Uterus (tissue), 2 donors: ENCODE data around the gene EVX1.

Experiments
- POLR2A ChIP-seq, 2 donors: fragments of 450-650 bp; IDR thresholded peaks; one replicate each; pipeline ENCODE4 v1.6.1; 2016; ENCODE audit warnings: antibody characterized with exemption in 2 of 2, mild to moderate bottlenecking in 1 of 2, moderate library complexity in 1 of 2
- TF ChIP-seq, protein P1 (sequence below), 4 experiments: fragments of 200-600 bp in 2 of 4; fragments of 450-650 bp in 2 of 4; sonication (generic) in 2 of 4; IDR thresholded peaks; one replicate each; pipeline ENCODE4 v1.5.1; 2016 to 2019; ENCODE audit warnings: antibody characterized with exemption in 4 of 4, mild to moderate bottlenecking in 2 of 4, moderate library complexity in 1 of 4

DNA sequence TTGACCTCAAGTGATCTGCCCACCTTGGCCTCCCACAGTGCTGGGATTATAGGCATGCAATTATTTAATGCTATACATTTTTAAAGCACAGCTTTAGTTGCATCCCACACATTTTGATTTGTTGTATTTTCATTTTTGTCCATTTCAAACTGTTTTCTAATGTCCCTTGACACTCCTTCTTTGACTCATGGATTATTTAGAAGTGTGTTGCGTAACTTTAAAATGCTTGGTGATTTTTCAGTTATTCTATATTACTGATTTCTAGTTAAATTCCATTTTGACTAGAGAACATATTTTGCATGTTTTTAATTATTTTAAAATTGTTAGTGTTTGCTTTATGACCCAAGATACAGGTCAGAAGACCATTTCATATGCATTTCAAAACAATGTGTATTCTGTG lies 28.8 kb downstream of the EVX1 start:
- TF ChIP-seq, protein P1, sequence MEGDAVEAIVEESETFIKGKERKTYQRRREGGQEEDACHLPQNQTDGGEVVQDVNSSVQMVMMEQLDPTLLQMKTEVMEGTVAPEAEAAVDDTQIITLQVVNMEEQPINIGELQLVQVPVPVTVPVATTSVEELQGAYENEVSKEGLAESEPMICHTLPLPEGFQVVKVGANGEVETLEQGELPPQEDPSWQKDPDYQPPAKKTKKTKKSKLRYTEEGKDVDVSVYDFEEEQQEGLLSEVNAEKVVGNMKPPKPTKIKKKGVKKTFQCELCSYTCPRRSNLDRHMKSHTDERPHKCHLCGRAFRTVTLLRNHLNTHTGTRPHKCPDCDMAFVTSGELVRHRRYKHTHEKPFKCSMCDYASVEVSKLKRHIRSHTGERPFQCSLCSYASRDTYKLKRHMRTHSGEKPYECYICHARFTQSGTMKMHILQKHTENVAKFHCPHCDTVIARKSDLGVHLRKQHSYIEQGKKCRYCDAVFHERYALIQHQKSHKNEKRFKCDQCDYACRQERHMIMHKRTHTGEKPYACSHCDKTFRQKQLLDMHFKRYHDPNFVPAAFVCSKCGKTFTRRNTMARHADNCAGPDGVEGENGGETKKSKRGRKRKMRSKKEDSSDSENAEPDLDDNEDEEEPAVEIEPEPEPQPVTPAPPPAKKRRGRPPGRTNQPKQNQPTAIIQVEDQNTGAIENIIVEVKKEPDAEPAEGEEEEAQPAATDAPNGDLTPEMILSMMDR (IDR thresholded peaks at IDR 0.05) = no peak
- no peak for TF ChIP-seq POLR2A (IDR thresholded peaks at IDR 0.05)
